Esophagus muscularis mucosa (tissue), 4 donors: Measurements from ENCODE around the gene RHCG. TPM values are rescaled to one million over a fixed set of nuclear protein-coding genes. Genes with fewer than 3 reads are reported as not detected.
"Not testable (repeated sequence)": the region's sequence is repeated elsewhere in the genome, so short reads cannot be mapped to it uniquely, and the experiment has no call there.

Experiments
- DNase-seq: peaks from one replicate; pipeline ENCODE4 v3.0.0-alpha.2; 2017; ENCODE audit errors: extremely low spot score
- H3K27ac ChIP-seq, 4 donors: fragments of 200-600 bp; sonication (generic); replicated peaks in 1 of 4; 1 replicate in 3 of 4; 2 replicates in 1 of 4; pipeline ENCODE4 v1.5.1; 2016 to 2019; ENCODE audit warnings: mild to moderate bottlenecking in 1 of 4
- H3K27me3 ChIP-seq, 4 donors: fragments of 200-600 bp; sonication (generic); one replicate each; pipeline versions ENCODE4 v1.5.1 to v1.6.0; 2016 to 2019
- H3K36me3 ChIP-seq, 4 donors: fragments of 200-600 bp; sonication (generic); one replicate each; pipeline ENCODE4 v1.5.1; 2016 to 2019
- H3K4me1 ChIP-seq, 4 donors: fragments of 200-600 bp; sonication (generic); one replicate each; pipeline ENCODE4 v1.5.1; 2016 to 2019
- H3K4me3 ChIP-seq, 4 donors: fragments of 200-600 bp; sonication (generic); 1 replicate in 2 of 4; 2 replicates in 2 of 4; pipeline ENCODE4 v1.5.1; 2016 to 2019; ENCODE audit warnings: mild to moderate bottlenecking in 4 of 4, moderate library complexity in 1 of 4
- H3K9me3 ChIP-seq, 4 donors: fragments of 200-600 bp; sonication (generic); 1 replicate in 3 of 4; 2 replicates in 1 of 4; pipeline ENCODE4 v1.5.1; 2016 to 2019
- EP300 ChIP-seq: sonication (generic); formaldehyde crosslinking; IDR thresholded peaks from one replicate; pipeline ENCODE4 v1.6.1; 2017; ENCODE audit warnings: antibody characterized with exemption
- POLR2A ChIP-seq: fragments of 450-650 bp; IDR thresholded peaks from one replicate; pipeline ENCODE4 v1.6.1; 2017; ENCODE audit warnings: antibody characterized with exemption, moderate library complexity, mild to moderate bottlenecking, low read depth
- POLR2AphosphoS5 ChIP-seq, 2 donors: sonication (generic); formaldehyde crosslinking; IDR thresholded peaks; one replicate each; pipeline ENCODE4 v1.6.1; 2017; ENCODE audit warnings: antibody characterized with exemption in 2 of 2
- WGBS: methylation state at CpG from one replicate; pipeline ENCODE4 v1.1.5; 2018; 5-methylcytosine and 5-hydroxymethylcytosine counted together
- intact Hi-C: fragments of 100-400 bp; cut with DNase I; formaldehyde crosslinking; loops from one replicate; pipeline ENCODE4 v1.15.1; 2023
- total RNA-seq, 4 donors: library from RNA; depleted of rRNA; stranded (reverse); fragments of >200 nt; gene quantifications; one replicate each; pipeline versions ENCODE4 v1.1.0 to v1.2.1, GENCODE V29; 2016
- TF ChIP-seq, protein P1 (sequence below), 3 experiments: fragments of 200-600 bp in 2 of 3; fragments of 450-650 bp in 1 of 3; sonication (generic) in 2 of 3; IDR thresholded peaks; one replicate each; pipeline ENCODE4 v1.5.1; 2017 to 2019; ENCODE audit warnings: antibody characterized with exemption in 3 of 3, mild to moderate bottlenecking in 2 of 3, moderate library complexity in 1 of 3

The RHCG gene
- total RNA-seq, 4 donors from 2014 or later: 1.2 TPM; not detected in 3

- H3K27me3 ChIP-seq: peaks cover 0 to 66% (median 0%) of the 10 kb centered on the region in 4 donors
- 63% methylated on average over 4 of the region's 7 CpGs for WGBS
- TF ChIP-seq, protein P1, sequence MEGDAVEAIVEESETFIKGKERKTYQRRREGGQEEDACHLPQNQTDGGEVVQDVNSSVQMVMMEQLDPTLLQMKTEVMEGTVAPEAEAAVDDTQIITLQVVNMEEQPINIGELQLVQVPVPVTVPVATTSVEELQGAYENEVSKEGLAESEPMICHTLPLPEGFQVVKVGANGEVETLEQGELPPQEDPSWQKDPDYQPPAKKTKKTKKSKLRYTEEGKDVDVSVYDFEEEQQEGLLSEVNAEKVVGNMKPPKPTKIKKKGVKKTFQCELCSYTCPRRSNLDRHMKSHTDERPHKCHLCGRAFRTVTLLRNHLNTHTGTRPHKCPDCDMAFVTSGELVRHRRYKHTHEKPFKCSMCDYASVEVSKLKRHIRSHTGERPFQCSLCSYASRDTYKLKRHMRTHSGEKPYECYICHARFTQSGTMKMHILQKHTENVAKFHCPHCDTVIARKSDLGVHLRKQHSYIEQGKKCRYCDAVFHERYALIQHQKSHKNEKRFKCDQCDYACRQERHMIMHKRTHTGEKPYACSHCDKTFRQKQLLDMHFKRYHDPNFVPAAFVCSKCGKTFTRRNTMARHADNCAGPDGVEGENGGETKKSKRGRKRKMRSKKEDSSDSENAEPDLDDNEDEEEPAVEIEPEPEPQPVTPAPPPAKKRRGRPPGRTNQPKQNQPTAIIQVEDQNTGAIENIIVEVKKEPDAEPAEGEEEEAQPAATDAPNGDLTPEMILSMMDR (IDR thresholded peaks at IDR 0.05): no peak
- no peak for TF ChIP-seq EP300
- TF ChIP-seq POLR2AphosphoS5 (IDR thresholded peaks at IDR 0.05): no peak
- no peak for DNase-seq
- no peaks in the 10 kb centered on the region for H3K9me3 ChIP-seq
- no peaks in the 10 kb centered on the region for H3K4me1 ChIP-seq
- intact Hi-C loops: no loop called here
- no peak overlapping the region for H3K4me3 ChIP-seq
- no peaks in the 10 kb centered on the region for H3K36me3 ChIP-seq
- H3K27ac ChIP-seq: no peak overlapping the region
These were observed 17.2 kb downstream of the RHCG start for GRCh38 chr15:89479173-89479572.

DNA sequence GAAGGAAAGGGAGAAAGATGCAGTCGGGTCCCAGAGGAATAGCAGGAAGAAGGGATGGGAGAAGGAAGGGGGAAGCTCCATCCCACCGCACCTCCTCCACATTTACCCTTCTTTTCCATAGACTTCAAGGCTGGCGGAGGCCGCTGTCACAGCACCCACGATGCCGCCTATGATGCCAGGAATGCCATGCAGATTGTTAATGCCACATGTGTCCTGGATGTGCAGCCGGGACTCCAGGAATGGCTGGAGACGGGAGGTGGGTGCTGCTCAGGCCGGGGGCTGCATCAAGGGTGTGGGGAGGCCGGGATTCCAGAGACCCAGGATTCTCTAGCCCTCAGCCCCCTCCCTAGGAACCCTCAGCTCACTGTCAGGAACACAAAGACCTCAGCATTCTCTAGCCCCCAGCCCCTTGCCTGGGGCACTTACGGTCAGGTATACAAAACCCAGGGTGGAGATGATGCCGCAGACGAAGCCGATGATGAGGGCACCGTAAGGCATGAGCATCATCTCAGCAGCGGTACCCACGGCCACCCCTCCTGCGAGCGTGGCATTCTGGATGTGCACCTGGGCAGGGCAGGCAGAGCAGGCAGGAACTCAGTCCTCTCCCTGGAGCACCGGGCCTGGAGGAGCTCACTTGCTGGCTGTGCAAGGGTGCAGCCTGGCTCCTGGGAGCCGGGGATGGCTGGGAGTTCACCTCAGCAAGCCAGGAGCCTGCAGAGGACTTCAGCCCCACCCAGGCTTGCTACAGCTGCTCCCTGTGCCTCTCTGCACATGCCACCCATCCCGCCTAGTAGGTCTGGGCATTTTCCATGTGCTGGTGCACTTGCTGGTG, 18.8 kb downstream of the RHCG start:
- TF ChIP-seq EP300 (no peak), POLR2AphosphoS5 (IDR thresholded peaks at IDR 0.05) (no peak)
- intact Hi-C loops: no loop called here
- Histone ChIP-seq H3K4me3 (no peak overlapping the region), H3K4me1 (no peaks in the 10 kb centered on the region), H3K27me3 (peaks cover 0 to 67% (median 2%) of the 10 kb centered on the region in 4 donors), H3K36me3 (no peaks in the 10 kb centered on the region), H3K27ac (no peak overlapping the region), H3K9me3 (no peaks in the 10 kb centered on the region)
- DNase-seq: no peak
- 81% methylated on average over 10 of the region's 22 CpGs for WGBS

- DNase-seq: no peak
- Histone ChIP-seq H3K27me3 (peaks cover 0 to 86% (median 8%) of the 10 kb centered on the region in 4 donors), H3K4me1 (no peaks in the 10 kb centered on the region), H3K36me3 (no peaks in the 10 kb centered on the region), H3K9me3 (no peaks in the 10 kb centered on the region), H3K27ac (no peak overlapping the region), H3K4me3 (no peak overlapping the region)
- TF ChIP-seq, protein P1 (IDR thresholded peaks at IDR 0.05): no peak
- TF ChIP-seq POLR2A (no peak), POLR2AphosphoS5 (IDR thresholded peaks at IDR 0.05) (no peak), EP300 (no peak)
- intact Hi-C loops: no loop called here
- 66% methylated on average over 6 of the region's 6 CpGs for WGBS
These were observed 20.7 kb downstream of the RHCG start for GRCh38 chr15:89475661-89476060.

GRCh38 chr15:89472785-89473256, 23.6 kb downstream of the RHCG start:
- H3K27me3 ChIP-seq: peaks cover 0 to 74% (median 12%) of the 10 kb centered on the region in 4 donors

DNA sequence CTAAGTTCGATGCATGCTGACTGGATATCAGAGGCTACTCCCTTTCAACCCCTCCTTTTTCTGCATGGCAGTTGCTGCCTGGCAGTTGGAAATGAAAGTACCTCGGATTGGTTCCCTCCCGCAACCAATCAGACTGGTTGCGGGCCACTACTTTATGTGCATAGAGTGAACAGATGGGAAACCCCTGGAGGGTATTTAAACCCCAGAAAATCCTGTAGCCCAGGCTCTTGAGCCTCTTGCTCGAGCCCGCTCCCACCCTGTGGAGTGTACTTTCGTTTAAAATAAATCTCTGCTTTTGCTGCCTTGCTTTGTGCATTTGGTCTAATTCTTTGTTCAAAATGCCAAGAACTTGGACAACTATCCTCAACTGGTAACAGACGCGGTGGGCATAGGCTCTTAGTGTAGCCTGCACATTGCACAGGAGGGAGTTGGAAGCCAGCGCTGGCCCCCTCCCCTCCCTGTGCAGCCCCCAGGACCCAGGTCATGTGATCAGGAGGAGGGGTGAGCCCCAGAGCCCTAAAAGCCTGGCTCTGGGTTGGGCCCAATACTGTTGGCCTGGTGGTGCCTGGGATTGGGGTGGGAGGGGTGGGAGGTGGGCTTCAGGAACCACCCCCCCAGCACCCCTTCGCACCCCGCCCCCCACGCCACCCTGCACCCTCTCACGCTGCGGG, 26.8 kb downstream of the RHCG start:
- TF ChIP-seq POLR2A (no peak), POLR2AphosphoS5 (IDR thresholded peaks at IDR 0.05) (no peak)
- TF ChIP-seq, protein P1 (IDR thresholded peaks at IDR 0.05): no peak
- no peak overlapping the region for H3K27ac ChIP-seq
- no peaks in the 10 kb centered on the region for H3K36me3 ChIP-seq
- no peaks in the 10 kb centered on the region for H3K9me3 ChIP-seq
- 73% methylated on average over 10 of the region's 15 CpGs for WGBS
- intact Hi-C loops: no loop called here
- H3K4me1 ChIP-seq: peaks cover 0 to 12% (median 3%) of the 10 kb centered on the region in 4 donors
- H3K27me3 ChIP-seq: peaks cover 0 to 47% (median 12%) of the 10 kb centered on the region in 4 donors
- H3K4me3 ChIP-seq: no peak overlapping the region
- no peak for DNase-seq

More at GRCh38 chr15:89472785-89473256, 23.6 kb downstream of the RHCG start:
- Histone ChIP-seq H3K27ac (no peak overlapping the region), H3K4me1 (peaks cover 0 to 12% (median 3%) of the 10 kb centered on the region in 4 donors), H3K36me3 (no peaks in the 10 kb centered on the region), H3K9me3 (no peaks in the 10 kb centered on the region), H3K4me3 (no peak overlapping the region)
- 56% methylated on average over 1 of the region's 7 CpGs for WGBS
- no peak for TF ChIP-seq POLR2AphosphoS5 (IDR thresholded peaks at IDR 0.05)
- TF ChIP-seq, protein P1 (IDR thresholded peaks at IDR 0.05): peak; percentile 8 to 38 (median 37)
- DNase-seq: no peak
- intact Hi-C loops: no loop called here

- WGBS: 18% methylated on average over 1 of the region's 1 CpG
- H3K9me3 ChIP-seq, intact Hi-C loops, H3K36me3 ChIP-seq, H3K4me3 ChIP-seq, DNase-seq, H3K27ac ChIP-seq: not testable (repeated sequence)
- H3K4me1 ChIP-seq: peaks cover 0 to 12% (median 3%) of the 10 kb centered on the region in 4 donors
- peaks cover 0 to 44% (median 12%) of the 10 kb centered on the region in 4 donors for H3K27me3 ChIP-seq
These were observed 27.6 kb downstream of the RHCG start for GRCh38 chr15:89468813-89469212.
